OCI-LY3 (cell line): ENCODE data around the gene CFAP68.

Experiments used
- CTCF ChIP-seq: fragments of 200-600, 300-600 bp; sonication (generic); IDR thresholded peaks from 2 replicates; pipeline ENCODE4 v1.5.1; 2014; ENCODE audit warnings: antibody characterized with exemption, low read length, low read depth
- EZH2phosphoT487 ChIP-seq: fragments of 200-600 bp; shearing (Covaris generic); IDR thresholded peaks from 2 replicates; pipeline ENCODE4 v1.6.1; 2018; ENCODE audit warnings: antibody characterized with exemption, mixed run types, low read depth

GRCh38 chr11:111843661-111844060 is 35.7 kb upstream of the CFAP68 start:
- no peak for TF ChIP-seq CTCF
- TF ChIP-seq EZH2phosphoT487 = no peak
